ENCODE results near the gene EFEMP1.

GRCh38 chr2:55864351-55865084 is 59.1 kb downstream of the EFEMP1 start:
- TF ChIP-seq ZNF350 (CRISPR knock-in tag; IDR thresholded peaks at IDR 0.05; ENCODE audit: borderline replicate concordance, low read depth) (no peak), CTCF (CRISPR knock-in tag; IDR thresholded peaks at IDR 0.05) (no peak), PRPF4 (IDR thresholded peaks at IDR 0.05; ENCODE audit: low read depth, low read length, poor library complexity, severe bottlenecking) (no peak)
